Raji (cell line): ENCODE measurements around the gene KRT82.

Source experiments
- POLR2A ChIP-seq: IDR thresholded peaks from 2 replicates; pipeline ENCODE4 v1.6.1; 2011; ENCODE audit warnings: low read depth, low read length, control low read depth; ENCODE audit not compliant: insufficient read depth

KRT82 gene

DNA sequence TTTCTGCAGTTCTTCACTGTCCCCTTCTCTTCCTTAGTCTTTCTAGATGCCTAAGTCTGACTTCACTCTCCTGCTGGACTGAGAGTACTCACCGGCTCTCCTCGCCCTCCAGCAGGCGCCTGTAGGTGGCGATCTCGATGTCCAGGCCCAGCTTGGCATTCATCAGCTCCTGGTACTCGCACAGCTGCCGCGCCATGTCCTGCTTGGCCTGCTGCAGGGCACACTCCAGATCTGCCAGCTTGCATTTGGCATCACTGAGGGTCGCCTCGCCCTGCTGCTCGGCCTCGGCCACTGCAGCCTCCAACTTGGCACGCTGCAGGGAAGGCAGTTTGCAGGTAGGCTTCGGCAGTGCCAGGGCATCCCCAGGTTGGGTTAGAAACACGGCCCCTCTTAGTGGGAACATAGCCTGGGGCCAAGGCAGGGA lies 25.9 kb downstream of the KRT82 start:
- no peak for TF ChIP-seq POLR2A

DNA sequence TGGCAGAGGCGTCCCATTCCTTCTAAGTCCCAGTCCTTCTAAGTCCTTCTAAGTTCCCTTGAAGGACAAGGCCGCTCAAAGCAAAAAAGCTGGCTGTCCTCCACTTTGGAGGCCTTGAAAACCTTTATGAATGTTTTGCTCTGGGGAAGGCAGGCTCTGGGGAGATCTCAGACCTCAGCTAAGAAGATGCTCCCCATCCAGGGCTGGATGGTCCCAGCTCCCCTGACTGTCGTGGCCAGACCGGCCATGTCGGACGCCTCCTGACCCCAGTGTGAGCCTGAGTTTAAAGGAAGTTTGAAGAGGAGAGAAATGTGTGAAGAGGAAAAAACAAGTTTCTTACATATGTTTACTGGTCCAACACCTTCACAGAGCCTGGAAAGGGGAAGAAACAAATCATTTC lies 26.6 kb downstream of the KRT82 start:
- TF ChIP-seq POLR2A, result no peak

DNA sequence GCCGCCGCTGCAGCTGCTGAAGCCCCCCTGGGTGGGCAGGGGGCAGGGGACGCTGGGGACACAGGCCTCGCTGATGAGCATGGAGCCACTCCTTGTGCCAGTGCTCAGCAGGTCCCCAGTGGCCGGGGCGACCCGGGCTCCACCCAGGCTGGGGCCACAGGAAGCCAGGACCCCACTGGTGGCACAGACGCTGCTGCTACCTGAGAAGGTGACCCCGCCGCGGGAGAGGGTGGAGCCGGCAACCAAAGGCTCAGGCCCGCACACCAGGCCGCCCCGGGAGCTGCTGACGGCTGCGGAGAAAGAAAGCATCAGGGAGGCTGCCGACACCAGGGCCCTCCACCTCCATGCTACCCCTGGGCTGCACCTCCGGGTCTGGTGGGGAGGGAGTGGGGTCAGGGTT lies 28.0 kb downstream of the KRT82 start:
- no peak for TF ChIP-seq POLR2A

DNA sequence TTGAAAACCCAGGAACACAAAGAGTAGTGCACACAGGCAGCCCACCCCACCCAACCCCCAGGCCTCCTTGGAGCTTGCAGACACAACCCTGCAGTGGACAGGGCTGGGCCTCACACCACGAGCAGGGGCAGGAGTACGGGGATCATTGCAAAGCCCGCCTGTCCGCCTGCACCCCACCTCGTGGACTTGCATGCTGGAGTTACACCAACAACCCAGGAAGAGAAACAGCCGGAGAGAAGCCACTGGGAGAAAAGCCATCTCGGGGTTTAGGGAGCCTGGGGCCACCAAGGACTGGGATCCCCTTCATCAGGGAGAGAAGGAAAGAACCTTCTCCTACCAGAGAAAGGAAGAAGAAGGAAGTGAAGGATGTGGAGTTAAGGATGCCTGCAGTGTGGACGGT lies 28.9 kb downstream of the KRT82 start:
- no peak for TF ChIP-seq POLR2A

DNA sequence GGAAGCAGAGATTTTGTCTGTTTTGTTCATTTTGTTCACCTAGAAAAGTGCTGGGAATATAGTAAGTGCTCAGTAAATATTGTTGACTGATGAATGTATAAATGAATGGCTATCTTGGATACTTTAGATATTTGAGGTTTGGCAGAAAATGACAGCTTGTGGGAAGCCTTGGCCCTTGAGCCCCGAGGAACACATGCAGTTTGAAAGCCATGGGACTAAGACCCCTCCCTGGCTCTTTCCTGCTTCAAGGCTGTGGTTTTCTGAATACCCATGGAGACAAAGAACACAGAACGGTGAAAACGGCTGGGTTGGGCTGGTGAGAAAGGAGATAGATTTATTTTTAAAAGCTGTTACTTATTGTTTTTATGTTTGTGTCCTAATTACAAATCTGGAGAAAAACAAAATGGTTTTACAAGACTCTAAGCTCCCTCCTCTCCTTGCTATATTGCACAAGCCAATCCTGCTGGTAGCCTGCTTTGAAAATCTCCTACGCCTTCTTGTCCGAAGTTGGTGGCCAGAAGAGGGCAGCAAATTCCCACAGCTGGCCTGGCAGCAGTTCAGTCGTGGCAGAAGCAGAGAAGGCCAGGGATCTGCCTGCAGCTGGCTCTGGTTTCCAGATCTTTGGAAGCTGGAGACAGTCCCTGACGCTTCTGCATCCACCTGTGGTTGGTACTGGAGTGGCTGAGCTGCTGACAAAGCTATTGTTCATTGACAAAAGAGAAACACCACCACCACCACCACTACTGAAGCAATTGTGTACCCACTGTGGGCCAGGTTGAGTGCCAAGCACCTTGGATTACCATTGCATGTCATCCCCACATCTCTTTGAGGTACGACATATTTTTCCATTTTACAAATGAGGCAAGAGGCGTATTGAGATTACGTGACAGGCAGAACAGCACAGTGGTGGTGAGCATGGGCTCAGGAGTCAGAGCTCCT lies 33.6 kb downstream of the KRT82 start:
- no peak for TF ChIP-seq POLR2A

DNA sequence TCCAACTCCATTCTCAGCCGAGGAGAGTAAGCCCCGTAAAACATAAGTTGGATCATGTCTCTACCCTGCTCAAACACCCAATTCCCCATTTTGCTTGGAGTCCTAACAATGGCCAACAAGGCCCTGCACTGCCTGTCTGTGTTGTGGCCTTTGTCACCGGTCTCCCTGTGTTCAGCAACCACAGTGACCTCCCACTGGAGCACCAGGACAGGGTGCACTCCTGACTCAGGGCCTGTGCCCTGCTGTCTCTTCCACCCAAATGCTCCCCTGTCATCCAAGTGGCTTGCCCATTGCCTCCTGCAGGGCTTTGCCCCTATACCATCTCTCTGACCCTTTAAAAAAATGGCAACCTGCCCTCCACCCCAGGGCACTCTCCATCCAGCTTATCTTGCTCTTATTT lies 34.4 kb downstream of the KRT82 start:
- TF ChIP-seq POLR2A, result no peak

DNA sequence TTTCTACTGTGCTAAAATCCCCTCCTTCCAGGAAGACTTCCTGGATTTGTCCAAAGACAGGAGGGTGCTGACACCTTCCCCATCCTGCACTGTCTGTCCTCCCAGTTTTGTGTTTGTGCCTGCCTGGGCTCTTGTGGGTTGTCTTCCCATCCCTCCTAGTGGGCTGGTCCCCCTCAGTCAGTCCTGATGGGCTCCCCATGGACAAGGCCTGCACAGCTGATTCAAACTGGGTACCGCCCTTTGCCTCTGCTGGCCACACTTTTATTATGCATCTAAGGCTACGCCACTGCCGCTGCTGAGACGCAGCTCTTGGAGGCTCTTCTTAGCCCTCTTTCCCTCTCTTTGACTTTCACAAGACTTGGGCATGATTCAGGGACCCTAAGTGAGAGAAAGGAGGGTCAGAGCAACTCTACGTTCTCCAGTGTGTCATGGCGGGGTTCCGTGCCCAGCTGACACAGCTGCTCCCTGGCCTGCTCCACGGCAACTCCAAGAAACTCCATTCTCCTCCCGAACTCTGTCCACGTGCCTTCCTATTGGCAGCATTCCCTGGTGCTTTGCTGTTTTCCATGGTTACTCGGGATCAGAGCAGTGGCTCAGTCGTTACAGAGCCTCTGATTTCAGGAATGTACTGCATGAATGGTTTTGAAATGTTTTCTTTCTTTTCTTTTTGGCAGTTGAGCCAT lies 35.1 kb downstream of the KRT82 start:
- TF ChIP-seq POLR2A, result no peak

DNA sequence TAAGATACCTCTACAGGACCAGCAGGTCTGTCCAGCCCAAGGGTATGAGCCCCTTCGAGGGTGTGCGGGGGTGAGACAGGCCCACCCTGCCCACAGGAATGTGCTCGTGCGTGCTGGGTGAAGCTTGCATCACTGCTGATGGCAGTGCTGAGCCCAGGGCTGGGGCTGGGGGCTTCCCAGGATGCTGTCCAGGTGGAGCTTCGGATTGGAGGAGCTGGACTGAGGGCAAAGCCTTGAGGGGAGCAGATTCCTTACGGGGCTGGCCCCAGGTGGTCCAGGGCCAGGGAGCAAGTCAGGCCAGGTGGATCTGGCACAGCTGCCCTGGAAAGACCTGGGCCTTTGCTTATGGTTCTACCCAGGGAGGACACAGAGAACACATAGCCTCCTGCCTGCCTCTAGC lies 36.3 kb downstream of the KRT82 start:
- no peak for TF ChIP-seq POLR2A

DNA sequence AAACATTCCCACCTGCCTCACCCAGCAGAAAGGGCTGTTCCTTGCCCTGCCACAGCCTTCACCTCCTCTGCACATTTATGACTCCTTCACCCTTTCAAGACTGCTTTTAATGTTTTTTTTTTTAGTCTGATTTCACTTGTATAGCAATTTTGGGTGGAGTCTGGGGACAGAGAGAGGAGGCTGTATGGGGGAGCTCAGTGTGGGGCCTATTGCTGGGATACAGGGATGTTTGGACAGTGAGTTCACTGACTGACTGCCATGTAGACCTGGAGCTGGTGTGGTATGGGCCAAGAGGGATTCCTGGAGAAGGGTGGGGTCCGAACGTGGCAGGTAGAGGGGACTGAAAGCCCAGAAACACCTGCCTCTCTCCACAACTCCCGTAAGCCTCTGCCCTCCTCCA lies 36.9 kb downstream of the KRT82 start:
- TF ChIP-seq POLR2A, result no peak

DNA sequence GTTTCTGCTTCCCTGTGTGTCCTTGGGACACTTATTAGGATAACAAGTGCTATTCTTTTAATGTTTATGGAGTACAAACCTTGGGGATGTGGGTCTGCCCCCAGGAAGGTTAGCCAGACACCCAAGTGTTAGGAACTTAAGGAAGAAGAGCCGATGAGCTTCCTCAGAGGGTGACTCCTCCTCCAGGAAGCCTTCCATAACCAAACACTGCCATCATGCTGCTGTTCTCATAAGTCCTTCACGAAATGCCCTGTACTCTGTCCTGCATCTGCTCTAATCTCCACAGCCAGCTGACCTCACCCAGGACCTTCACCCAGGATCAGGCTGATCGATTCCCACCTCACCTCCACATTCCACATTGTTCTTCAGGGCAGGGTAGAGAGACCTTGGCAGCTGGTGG lies 37.6 kb downstream of the KRT82 start:
- no peak for TF ChIP-seq POLR2A

DNA sequence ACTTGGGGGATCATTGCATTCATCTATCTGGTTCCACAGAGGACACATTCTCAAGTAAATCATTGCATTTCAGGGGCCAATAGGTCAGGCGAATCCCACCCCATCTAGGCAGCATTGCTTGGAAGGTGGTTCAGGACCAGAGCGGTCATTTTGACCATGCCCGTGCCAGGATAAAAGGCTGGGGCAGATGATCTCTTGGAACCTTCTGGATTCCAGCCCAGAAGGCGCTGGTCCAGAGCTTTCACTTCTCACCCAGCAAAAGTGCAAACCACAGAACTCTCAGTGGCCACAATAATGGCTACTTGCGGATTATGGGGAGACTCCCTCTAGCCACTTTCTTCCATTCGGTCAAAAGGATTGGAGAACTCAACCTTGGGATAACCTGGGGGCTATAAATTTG lies 38.3 kb downstream of the KRT82 start:
- no peak for TF ChIP-seq POLR2A

DNA sequence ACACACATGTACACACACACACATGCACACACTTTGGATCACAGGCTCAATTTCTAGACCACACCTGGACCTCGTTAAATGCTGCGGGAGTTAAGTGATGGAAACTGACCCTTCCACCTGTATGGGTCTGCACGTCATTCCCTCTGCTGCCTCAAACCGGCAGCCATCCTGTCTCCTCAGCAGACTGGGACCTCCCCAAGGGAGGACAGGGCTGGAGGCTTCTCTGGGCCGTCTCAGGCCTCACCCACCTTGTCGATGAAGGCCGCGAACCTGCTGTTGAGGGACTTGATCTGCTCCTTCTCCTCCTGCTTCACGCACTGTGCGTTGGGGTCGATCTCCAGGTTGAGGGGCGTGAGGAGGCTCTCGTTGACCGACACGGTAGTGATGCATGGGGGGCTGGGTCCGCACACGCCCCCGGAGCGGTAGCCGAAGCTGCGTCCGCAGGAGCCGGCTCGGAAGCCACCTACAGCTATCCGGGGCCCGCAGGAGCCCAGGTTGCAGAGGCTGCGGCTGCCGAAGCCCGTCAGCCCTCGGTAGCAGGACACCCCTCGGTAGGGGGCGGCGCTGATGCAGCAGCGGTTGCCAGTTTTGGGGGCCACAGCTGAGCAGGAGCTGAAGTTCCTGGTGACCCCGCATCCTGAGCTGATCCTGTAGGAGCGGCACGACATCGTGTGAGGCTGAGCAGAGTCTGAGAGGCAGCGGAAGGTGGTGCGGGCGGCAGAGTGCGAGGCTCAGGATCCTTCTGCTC lies 39.2 kb downstream of the KRT82 start, which contains the start of gene KRT85:
KRT85 (minus strand) TSS at position 744 of the 748 bp plus-strand sequence; CDS start at position 668, 76 bp downstream.
- TF ChIP-seq POLR2A, result no peak

DNA sequence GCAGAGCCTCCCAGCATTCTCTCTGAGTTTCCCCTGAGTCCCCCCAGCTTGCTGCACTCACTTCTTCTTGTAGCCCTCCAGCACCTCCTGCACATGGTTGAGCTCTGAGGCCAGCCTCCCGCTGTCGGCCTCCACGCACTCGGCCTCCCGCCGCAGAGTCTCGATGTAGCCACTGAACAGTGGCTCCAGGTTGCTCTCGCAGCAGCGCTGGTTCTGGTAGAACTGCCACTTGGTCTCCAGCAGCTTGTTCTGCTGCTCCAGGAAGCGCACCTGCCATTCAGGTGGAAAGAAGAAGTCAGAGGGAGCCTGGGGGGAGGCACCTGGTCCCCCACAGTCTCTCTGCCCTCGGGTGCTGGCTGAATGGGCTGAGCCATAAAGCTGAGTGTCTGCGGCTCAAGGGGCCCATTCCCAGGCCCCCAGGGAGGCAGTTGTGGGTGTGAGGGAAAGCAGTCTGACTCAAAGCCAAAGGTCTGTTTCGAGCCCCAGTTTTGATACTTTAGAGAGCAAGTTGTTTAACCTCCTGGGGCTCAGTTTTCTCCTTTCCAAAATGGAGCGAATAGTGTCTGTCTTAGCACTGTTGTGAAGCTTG lies 41.1 kb downstream of the KRT82 start:
- TF ChIP-seq POLR2A, result no peak

DNA sequence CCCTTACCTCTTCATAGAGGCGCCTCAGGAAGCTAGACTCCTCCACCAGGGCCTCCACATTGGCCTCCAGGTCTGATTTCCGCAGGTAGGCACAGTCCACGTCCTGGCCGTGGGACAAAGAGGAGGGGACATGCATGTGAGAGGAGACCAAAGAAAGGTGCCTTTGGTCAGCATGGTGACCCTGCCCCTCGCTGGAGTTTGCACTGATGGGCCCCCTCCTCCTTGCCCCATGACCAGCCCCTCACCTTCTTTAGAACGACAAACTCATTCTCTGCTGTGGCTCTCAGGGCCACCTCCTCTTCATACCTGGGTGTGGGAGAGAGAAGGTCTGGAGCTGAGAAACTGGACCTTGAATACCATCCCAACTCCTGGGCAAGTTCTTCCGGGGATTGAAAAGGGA lies 42.1 kb downstream of the KRT82 start:
- no peak for TF ChIP-seq POLR2A

DNA sequence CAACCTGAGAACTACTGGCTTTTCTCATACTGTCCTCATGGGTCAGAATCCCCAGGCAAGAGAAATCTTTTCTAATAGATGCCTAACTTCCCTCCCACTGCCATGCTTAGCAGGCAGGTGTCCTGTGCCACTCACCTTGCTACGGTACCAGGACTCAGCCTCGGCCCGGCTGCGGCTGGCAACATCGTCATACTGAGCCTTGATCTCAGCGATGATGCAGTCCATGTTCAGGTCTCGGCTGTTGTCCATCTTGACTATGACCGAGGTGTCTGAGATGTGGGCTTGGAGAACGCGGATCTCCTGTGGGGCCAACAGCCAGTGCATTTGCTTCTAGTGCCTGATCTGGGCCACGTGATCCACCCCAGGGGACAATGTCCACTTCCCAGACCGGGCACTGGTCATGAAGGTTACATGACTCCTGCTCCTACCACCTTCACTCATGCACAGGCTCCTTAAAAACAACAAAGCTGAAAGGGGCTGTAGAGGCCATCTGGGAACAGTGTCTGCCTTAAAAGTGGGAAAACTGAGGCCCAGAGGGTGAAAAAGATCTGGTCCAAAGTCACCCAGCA lies 42.9 kb downstream of the KRT82 start:
- TF ChIP-seq POLR2A, result no peak

DNA sequence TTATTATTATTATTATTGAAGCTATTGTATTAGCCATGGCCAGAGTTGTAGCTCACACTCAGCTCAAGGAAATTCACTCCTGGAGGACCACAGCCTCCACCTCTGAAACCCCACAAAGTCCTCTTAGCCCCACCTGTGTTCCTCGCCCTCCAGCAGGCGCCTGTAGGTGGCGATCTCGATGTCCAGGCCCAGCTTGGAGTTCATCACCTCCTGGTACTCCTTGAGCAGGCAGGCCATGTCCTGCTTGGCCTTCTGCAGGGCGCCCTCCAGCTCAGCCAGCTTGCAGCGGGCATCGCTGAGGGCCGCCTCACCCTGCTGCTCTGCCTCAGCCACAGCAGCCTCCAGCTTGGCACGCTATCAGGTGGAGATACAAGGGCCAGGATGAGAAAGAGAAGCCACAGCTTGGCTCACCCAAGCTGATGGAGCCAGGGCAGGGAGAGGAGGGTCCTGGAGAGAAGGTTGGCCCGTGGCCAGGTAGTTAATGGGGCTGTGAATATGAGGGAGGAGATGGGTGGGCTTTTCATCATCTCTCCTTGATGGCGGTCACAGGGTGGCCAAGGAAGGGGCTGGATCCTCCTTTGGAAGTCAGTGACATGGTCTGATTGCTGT lies 43.9 kb downstream of the KRT82 start:
- no peak for TF ChIP-seq POLR2A
